HG03520 (cell line): ENCODE measurements around the gene SLC6A12.
"Not testable (repeated sequence)": the region's sequence is repeated elsewhere in the genome, so short reads cannot be mapped to it uniquely, and the experiment has no call there.

ENCODE experiments used
- ATAC-seq: cut with Tn5 transposase; IDR thresholded peaks from one replicate; pipeline ENCODE4 v1.9.1; 2021; ENCODE audit warnings: mild to moderate bottlenecking, moderate library complexity; ENCODE audit not compliant: unreplicated experiment

The SLC6A12 gene

DNA sequence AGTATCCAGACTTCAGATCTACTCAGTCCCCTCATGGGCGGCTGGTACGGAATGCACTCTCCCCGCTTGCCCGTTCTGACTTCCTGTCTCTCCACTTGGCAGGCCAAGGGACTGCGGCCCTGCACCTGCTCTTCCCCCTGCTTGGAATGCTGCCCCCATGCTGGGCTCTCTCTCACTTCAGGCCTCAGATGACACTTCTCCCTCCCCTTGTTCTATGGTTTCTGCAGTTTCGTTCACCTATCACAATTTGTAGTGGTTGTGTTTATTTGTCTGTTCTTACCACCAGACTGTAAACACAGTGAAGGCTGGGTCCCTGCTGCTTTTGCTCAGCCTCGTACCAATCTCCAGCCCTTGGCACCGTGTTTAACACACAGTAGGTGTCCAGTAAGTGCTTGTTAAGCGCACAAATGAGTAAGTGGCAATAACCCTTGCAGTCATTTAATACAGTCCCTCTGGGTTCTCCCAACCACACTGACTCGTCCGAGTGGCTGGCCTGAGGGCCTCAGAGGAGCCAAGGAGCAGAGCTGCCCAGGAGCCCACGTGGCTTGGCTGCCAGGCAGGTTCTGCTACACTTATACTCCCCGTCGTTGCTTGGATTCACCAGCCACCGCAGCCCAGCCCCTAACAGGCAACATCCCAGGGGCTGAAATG is 11.8 kb downstream of the SLC6A12 start:
- no peak for ATAC-seq

DNA sequence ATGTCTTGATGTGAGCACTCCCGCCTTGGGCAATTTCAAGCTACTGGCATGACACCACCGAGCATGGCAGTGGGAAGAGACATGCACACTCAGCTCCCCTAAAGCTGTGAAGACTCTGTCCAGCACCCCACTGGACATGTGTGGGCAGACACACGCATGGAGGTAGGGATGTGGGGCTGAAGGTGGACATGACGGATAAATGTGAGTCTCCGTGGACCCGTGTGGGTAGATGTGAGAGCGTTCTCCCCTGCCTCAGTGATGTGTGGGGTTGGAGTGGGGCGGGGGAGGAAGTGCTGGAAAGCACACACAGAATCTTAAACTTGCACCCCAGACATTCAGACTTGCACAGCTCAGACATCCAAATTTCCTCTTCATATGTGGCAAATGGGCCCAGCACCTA is 12.6 kb downstream of the SLC6A12 start:
- ATAC-seq = no peak

DNA sequence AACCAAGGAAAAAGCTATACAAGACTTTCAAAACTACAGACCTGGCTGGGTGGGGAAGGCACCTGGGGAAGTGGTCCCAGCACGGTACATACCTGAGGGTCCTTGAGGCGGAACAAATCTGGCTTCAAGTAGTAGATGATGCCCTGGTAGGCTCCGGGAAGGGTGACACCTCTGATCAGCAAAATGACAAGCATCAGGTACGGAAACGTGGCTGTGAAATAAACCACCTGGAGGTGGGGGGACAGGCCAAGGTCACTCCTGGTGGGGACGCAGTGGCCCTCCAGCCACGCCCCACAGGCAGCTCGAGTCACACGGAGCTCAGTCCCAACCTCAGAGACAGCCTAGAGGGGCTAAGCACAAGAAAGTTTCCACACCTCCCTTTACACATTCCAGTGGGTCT is 15.3 kb downstream of the SLC6A12 start:
- no peak for ATAC-seq

DNA sequence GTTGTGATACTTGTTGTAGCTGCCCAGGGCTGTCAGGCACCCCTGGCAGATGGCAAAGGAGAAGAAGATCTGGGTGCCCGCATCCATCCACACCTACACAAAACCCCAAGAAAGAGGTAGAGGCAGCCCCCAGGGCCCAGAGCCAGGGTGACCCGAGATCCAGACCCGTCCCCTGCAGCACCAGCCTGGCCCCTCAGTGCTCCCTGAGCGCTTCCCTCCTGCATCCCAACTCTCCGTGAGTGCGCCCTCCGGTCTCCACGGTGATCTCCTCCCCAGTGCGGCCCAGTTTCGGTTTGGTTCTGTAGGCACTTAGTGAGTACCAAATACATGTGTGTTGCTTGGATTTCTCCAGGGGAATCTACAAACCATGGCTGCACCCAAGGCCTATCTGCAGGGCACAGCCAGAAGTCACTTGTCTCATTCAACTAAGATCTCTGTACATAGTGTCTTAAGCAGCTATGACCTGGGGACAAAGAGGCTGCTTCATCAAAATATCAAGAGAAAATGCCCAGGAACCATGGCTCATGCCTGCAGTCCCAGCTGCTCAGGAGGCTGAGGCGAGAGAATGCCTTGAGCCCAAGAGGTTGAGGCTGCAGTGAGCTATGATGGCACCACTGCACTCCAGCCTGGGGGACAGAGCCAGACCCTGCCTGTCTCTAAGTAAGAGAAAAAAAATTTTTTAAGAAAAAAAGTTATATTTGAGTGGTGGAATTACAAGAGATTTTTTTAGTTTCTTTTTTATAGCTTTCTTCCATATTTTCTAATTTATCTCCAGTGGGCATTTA is 15.9 kb downstream of the SLC6A12 start:
- ATAC-seq = no peak

DNA sequence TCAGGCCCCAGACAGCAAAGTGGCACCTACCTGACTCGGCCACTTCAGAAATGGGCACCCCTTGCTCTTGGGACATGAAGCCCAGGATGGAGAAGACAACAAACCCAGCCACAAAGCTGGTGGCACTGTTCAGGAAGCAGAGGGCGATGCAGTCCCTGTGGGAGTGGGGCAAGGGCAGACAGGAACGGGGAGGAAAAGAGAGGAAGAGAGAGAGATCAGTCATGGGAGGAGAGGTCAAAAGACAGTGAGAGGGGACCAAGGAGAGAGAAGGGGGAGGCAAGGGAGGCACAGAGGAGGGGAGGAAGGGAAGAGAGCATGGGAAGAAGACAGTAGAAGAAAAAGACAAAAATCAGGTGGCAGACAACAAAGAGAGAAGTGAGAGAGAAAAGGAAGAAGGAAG is 16.6 kb downstream of the SLC6A12 start:
- no peak for ATAC-seq

DNA sequence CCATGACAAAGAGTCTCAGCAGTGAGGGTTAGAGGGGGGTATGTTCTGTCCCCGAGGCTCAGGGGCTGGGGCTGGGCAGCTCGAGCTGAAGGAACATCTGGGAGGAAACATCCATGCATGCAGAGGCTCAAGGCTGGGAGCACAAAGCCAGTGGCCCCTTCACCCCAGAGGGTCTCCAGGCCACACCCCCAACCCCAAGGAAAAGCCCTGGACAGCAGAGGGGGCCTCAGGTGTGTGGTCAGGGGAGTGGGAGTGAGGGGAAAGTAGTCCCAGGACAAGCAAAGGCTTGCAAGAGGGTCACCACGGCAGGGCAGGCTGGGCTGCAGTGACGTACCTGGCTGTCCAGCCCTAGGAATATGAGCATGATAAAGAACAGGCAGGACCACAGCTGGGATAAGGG is 17.5 kb downstream of the SLC6A12 start:
- no peak for ATAC-seq

DNA sequence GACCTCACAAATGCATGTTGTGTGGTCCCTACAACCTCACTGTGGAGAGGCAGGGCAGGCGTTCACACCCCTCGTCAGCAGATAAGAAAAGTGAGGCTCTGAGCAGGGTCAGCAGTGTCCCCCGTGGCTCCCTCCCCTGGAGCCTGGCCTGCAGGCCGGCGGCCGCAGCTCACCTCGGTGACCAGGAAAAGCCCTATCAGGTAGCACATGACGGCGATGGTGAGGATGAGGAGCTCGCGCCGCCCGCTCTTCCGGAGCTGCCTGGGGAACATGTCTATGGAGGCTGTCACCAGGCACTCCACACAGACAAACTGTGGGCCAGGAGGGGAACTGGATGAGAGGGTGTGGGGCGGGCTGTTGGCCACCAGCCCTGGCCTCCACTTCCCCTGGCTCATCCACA is 18.0 kb downstream of the SLC6A12 start:
- ATAC-seq = no peak

DNA sequence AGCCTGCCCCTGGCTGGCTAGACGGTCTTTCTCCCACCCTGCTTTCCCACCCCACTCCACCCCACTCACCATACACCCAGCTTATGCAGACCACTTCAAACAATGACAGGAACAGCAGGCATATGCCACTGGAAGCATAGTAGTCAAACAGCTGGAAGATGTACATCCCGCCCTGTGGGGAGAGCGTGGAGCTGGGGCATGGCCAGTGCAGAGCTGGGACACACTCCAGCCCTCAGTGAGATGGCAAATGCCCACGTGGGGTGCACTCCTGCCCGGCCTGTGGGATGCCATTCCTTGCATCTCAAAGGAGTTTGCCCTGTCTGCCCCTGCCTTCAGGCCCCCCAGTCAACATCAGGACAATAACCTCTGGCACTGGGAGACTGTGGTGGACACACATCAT is 18.8 kb downstream of the SLC6A12 start:
- no peak for ATAC-seq

DNA sequence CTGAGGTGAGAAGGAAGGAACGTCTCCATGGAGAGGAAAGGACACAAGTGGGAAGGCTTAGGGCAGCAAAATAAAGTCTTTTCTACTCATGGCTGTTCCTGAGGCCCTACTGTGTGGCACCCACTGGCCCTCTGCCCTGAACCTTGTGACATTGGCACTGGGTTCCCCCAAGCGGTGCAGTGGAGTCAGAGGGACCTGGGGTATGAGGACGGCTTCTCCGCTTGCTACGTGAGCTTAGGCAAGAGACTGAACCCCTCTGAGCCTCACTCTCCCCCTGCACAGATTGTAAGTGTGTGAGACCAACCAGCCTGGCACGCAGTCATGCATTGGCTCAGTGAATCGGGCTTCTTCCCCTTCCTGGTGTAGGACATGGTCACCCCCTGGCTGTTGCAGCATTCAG is 19.7 kb downstream of the SLC6A12 start:
- ATAC-seq = no peak

DNA sequence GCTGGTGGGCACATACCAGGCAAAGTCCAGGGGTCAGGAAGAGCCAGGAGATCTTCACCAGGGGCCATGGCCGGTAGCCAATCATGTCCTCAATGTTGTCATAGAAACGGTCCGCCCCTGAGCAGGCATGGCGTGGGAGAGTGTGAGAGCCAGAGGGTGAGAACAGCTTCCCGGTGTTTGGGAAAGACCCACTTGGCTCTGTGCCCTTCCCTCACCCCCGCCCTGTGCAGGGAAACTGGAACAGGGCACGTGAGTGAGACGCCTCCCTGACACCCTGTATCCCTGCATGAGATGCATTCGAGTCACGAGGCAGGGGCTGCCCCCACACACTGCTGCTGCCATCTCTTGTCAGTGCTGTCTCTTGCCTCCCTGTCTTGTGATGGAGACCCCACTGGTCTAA is 20.7 kb downstream of the SLC6A12 start:
- no peak for ATAC-seq

DNA sequence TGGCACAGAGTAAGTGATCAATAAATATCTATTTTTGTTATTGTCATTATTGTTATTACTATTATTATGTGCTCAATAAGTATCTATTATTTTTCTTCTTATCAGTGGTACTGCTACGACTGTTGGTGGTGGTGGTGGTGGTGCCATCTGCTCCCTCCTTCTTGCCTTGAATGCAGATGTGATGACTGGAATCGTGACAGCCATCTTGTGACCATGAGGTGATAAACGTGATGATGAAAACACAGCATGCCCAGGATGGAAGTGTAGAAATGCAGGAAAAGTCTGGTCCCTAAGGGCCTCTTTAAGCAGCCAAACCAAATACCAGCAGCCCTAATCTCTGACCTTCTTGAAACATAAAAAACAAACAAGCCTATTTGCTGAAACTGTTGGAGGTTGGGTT is 22.4 kb downstream of the SLC6A12 start:
- no peak for ATAC-seq

DNA sequence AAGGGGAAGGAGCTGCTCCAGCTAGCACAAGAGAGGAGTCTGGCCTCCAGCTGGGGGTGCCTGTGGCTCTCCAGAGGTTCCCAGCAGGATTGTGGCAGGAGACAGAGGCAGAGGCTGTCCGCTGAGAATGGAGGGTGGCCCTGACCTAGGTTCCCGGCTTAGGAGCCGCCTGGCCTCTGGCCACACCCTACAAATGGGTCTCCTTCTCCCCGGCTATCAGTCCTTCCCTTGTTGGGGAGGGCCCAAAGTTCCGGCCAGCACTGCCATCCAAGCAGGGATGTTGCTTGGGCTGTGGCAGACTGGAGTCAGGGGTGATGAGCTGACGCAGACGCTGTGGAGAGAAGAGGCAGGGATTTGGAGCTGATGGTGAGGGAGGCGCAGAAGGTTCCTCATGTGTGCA is 23.1 kb downstream of the SLC6A12 start:
- ATAC-seq = no peak

DNA sequence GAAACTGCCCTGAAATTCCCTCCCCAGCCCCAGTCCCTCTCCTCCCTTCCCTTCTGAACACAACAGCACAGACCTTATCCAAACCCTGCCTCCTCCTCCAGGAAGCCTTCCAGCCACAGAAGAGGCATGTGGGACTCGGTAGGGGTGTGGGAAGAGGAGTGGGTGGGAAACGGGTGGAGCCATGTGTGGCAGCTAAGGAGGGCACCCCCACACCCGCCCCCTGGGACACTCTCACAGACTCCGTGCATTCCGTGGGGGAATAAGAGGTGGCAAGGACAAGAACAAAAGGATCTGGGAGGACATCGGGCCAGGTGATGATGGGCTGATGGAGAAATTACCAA is 24.4 kb downstream of the SLC6A12 start:
- ATAC-seq = no peak

DNA sequence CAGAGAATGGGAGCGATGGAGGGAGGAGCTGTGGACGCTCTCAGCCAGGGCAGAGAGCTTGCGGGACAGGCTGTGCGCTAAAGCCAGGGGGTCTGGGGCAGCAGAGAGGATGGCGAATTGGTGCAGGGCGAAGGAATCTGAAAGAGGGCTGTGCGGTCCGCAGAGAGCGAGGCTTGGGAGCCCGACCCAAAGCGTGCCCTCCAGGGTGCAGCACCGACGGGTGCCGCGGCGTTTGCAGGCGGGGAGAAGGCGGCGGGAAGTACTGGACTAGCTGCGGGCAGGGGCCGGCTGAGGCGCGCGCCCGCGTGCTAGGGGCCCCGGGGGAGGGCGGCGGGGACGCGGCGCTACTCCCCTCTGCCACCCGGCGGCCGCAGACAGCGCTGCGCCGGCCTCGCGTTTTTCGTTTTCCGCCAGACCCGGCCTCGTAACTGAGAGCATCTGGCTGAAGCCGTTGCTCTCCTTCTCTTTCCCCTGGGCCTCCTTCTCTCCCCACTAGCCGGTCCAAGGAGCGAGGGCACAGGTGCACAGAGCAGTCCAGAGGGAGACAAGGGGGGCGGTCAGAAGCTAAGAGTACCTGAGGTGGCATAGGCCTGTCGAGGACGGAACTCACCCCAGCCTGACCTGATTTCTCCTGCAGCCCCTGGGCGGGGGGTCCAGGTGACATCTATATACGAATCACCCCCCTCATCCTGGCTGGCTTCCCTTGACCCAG is 24.9 kb downstream of the SLC6A12 start:
- no peak for ATAC-seq

DNA sequence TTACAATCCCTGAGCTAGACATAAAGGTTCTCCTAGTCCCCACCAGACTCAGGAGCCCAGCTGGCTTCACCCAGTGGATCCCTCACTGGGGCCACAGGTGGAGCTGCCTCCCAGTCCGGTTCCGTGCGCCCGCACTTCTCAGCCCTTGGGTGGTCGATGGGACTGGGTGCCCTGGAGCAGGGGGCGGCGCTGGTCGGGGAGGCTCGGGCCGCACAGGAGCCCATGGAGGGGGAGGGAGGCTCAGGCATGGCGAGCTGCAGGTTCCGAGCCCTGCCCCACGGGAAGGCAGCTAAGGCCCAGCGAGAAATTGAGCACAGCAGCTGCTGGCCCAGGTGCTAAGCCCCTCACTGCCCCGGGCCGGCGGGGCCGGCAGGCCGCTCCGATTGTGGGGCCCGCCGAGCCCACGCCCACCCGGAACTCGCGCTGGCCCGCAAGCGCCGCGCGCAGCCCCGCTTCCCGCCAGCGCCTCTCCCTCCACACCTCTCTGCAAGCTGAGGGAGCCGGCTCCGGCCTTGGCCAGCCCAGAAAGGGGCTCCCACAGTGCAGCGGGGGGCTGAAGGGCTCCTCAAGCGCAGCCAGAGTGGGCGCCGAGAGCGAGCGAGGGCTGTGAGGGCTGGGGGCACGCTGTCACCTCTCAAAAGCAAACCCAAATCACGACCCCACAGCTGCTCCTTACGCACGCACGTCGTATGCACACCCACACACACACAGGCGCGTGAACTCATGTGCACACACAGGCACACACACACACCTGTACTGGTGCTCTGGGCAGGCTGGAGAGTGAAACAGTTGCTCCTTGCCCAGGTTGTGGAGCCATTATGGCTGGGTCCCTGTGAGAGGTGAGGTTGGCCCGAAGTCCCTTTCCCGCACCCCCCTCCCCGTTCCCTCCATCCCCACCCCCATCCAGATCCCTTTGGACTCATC is 25.7 kb downstream of the SLC6A12 start:
- ATAC-seq = not testable (repeated sequence)

DNA sequence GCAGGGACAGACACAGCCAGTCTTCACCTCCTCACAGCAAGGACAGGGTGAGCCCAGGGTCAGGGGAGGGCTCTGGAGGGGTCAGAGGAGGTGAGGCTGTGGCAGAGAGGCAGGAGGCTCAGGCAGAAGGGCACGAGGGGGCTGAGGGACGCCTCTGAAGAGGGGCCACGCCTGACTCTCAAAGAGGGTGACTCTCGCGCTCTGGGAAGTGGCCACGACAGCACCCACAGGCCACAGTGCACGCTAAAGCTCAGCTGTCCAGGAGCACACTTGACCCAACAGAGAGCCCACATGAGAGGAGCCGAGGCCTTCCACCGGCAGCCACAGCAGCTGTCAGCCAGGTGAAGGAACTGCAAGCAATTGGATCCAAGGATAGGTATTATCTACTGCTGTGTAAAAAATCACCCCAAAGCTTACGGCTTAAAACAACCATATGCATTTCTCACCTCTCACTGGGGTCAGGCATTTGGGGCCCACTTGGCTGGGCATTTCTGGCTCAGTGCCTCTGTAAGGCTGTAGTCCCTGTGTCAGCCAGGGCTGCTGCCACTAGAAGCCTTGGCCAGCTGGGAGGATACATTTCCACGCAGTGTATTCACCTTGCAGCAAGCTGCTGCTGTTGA is 27.8 kb downstream of the SLC6A12 start:
- ATAC-seq = no peak

DNA sequence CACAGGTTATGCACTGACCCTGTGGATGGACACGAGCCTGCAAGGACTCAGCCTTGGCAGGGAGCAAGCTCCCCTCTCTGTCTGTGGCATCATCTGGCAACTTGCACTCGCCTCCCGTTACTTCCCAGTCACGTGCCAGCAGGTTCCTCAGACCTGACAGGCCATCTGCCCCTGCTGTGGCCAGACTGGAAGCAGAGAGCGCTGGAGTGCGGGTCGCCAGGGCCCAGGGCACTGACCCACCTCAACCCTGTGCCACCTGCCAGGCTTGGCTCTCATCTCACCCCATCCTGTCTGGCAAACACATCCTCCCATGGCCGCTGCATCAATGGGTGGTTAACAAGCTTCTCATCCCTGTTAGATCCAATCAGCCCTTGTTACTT is 28.4 kb downstream of the SLC6A12 start:
- no peak for ATAC-seq

DNA sequence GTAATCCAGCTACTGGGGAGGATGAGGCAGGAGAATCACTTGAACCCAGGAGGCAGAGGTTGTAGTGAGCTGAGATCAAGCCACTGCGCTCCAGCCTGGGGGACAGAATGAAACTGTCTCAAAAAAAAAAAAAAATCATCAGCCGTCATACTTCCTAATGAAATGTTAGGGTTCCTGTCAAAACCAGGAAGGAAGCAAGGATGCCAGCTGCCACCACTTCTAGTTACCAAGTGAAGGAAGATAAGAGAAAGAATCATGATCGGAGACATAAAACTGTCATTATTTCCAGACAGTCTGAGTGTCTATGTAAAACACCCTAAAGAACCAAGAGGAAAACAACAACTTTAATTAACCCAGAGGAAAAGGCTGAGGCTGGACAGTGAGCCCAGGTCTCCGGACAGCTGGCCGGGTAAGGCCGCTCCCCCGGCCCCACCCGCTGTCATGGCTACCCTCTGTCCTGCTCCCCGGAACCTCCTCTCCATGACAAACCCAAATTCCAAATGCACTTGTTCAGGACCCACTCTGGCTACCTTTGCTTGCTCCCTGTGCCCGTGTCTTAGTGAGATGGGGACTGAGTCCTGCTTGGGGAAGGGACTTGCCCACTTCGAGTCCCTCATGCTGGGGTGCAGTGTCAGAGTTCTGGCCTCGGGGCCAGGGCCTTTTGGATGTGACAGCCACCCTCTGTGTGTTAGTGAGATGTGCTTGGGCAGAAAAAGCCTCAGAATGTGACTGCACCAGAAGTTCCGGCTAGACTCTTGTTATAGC is 29.0 kb downstream of the SLC6A12 start:
- no peak for ATAC-seq

DNA sequence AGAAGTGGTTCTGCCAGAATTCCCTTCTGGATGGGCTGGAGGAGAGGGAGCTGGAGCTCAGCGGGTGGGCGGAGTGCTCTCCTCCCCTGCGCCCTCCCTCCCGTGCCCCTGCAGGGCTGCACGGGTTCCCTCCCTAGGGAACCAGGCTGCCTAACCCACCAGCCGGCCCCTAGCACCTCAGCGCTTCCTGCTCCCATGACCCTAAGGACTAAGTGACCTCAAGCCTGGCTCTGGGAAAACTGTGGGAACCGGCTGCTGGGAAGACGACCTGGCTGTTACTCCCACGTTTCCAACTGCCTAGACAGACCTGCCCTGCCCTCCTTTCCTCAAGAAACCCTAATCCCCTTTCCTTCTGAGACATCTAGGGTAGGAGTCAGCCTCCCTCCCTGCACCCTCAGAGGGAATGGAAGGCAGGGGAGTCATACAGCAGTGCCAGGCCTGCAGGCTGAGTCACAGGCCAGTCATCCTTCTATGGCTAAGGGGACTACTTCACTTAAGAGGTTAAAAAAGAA is 31.5 kb downstream of the SLC6A12 start:
- ATAC-seq = no peak

DNA sequence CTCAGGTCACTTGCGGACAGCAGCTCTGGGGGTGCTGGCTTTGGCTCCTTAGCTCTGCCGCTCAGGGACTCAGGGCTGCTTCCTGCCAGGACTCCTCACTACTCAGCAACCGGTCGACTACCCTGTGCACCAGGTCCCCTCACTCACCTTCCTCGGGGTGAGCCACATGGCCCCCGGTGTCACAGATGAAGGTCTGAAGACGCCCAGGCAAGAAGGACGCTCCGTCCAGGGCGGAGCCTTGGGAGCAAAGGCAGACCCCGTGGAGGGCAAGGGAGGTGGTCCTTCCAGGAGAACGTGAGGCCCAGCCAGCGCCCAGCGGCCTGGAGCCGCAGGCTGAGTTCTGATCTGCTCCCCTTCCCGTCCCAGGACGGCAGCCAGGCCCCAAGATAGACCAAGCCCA is 32.0 kb downstream of the SLC6A12 start:
- no peak for ATAC-seq
